ENCODE results near the gene ATP13A3.

ATP13A3 gene

DNA sequence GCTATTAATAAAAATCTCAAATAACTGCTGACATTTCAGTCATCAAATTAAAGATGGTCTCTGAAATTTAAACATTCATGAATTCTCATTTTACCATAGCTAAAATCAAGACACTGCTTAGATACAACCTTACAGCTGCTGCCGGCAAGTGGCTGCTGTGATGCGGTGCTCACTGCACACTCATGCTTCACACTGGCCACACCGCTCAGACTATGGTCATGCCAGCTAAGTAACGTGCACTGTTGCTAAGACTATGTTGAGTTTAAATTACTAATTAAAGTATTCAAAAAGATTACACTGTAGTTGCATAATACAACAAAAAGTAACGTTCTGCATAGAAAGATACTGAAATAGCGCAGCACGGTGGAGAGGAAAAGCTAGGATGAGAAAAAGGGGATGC is 12.1 kb downstream of the ATP13A3 start:
- TF ChIP-seq ISL1 (CRISPR knock-in tag; IDR thresholded peaks at IDR 0.05) (no peak), ZC3H10 (CRISPR knock-in tag; IDR thresholded peaks at IDR 0.05) (no peak), ZNF565 (CRISPR knock-in tag; conservative IDR thresholded peaks at IDR 0.05; ENCODE audit: low read depth) (no peak), ARNTL (CRISPR knock-in tag; IDR thresholded peaks at IDR 0.05; ENCODE audit: borderline replicate concordance, low read depth) (no peak), BACH2 (CRISPR knock-in tag; IDR thresholded peaks at IDR 0.05; ENCODE audit: borderline replicate concordance) (no peak), OSR1 (CRISPR knock-in tag; IDR thresholded peaks at IDR 0.05) (no peak), ESRRG (CRISPR knock-in tag; IDR thresholded peaks at IDR 0.05) (no peak), SNAI2 (CRISPR knock-in tag; IDR thresholded peaks at IDR 0.05) (no peak), PPARA (CRISPR knock-in tag; IDR thresholded peaks at IDR 0.05; ENCODE audit: borderline replicate concordance) (no peak), ZFP30 (CRISPR knock-in tag; IDR thresholded peaks at IDR 0.05) (no peak), TOX (CRISPR knock-in tag; IDR thresholded peaks at IDR 0.05; ENCODE audit: borderline replicate concordance) (no peak)
- TF ChIP-seq, protein P1, sequence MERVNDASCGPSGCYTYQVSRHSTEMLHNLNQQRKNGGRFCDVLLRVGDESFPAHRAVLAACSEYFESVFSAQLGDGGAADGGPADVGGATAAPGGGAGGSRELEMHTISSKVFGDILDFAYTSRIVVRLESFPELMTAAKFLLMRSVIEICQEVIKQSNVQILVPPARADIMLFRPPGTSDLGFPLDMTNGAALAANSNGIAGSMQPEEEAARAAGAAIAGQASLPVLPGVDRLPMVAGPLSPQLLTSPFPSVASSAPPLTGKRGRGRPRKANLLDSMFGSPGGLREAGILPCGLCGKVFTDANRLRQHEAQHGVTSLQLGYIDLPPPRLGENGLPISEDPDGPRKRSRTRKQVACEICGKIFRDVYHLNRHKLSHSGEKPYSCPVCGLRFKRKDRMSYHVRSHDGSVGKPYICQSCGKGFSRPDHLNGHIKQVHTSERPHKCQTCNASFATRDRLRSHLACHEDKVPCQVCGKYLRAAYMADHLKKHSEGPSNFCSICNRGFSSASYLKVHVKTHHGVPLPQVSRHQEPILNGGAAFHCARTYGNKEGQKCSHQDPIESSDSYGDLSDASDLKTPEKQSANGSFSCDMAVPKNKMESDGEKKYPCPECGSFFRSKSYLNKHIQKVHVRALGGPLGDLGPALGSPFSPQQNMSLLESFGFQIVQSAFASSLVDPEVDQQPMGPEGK (CRISPR knock-in tag; IDR thresholded peaks at IDR 0.05; ENCODE audit: borderline replicate concordance), result no peak
- TF ChIP-seq, protein P2, sequence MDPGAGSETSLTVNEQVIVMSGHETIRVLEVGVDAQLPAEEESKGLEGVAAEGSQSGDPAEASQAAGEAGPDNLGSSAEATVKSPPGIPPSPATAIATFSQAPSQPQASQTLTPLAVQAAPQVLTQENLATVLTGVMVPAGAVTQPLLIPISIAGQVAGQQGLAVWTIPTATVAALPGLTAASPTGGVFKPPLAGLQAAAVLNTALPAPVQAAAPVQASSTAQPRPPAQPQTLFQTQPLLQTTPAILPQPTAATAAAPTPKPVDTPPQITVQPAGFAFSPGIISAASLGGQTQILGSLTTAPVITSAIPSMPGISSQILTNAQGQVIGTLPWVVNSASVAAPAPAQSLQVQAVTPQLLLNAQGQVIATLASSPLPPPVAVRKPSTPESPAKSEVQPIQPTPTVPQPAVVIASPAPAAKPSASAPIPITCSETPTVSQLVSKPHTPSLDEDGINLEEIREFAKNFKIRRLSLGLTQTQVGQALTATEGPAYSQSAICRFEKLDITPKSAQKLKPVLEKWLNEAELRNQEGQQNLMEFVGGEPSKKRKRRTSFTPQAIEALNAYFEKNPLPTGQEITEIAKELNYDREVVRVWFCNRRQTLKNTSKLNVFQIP (CRISPR knock-in tag; IDR thresholded peaks at IDR 0.05; ENCODE audit: borderline replicate concordance, low read depth), result no peak
- TF ChIP-seq, protein P3, sequence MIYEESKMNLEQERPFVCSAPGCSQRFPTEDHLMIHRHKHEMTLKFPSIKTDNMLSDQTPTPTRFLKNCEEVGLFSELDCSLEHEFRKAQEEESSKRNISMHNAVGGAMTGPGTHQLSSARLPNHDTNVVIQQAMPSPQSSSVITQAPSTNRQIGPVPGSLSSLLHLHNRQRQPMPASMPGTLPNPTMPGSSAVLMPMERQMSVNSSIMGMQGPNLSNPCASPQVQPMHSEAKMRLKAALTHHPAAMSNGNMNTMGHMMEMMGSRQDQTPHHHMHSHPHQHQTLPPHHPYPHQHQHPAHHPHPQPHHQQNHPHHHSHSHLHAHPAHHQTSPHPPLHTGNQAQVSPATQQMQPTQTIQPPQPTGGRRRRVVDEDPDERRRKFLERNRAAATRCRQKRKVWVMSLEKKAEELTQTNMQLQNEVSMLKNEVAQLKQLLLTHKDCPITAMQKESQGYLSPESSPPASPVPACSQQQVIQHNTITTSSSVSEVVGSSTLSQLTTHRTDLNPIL (CRISPR knock-in tag; IDR thresholded peaks at IDR 0.05; ENCODE audit: low read depth), result no peak
- no peak for ATAC-seq

DNA sequence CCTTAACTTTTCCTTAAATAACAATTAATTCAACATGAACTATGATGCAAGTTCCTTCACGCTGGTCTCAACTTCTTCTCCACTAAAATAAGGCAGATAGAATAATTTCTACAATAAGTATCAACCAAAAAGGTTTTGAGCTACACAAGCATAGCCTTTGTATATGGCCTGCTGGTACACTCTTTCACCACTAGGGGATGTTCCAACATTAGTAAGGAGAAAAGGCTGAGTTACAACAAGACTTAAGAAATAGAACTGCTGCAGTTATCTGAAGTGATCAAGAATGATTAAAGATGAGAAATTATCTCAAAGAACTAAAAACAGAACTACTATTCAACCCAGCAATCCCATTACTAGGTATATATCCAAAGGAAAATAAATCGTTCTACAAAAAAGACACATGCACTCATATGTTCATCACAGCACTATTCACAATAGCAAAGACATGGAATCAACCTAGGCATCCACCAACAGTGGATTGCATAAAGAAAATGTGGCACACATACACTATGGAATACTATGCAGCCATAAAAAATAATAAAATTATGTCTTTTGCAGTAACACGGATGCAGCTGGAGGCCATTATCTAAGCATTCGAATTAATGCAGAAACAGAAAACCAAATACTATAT is 14.4 kb downstream of the ATP13A3 start:
- ATAC-seq, result peak; percentile 83
- no peak for TF ChIP-seq ZC3H10 (CRISPR knock-in tag; IDR thresholded peaks at IDR 0.05)
- no peak for TF ChIP-seq RARB (CRISPR knock-in tag; IDR thresholded peaks at IDR 0.05)

DNA sequence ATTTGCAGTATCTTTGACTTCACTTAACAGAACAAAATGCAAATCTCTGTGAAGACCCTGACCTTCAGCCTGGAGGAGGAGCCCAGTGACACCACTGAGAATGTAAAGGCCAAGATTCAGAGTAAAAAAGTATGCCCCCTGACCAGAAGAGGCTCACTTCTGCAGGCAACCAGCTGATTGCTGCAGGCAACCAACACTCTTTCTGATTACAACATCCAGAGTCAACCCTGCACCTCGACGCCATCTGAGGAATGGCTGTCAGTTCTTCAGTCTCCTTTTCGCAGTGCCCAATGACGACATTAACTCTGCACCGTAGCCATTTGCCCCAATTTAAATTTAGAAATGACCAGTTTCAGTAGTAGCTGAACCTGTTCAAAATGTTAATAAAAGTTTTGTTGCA is 14.9 kb downstream of the ATP13A3 start:
- ATAC-seq, result no peak
- TF ChIP-seq GLIS3 (CRISPR knock-in tag; IDR thresholded peaks at IDR 0.05) (no peak), ZFP30 (CRISPR knock-in tag; IDR thresholded peaks at IDR 0.05) (no peak), ISL1 (CRISPR knock-in tag; IDR thresholded peaks at IDR 0.05) (no peak), ESRRG (CRISPR knock-in tag; IDR thresholded peaks at IDR 0.05) (no peak)
- TF ChIP-seq, protein P1 (CRISPR knock-in tag; IDR thresholded peaks at IDR 0.05; ENCODE audit: borderline replicate concordance), result no peak

DNA sequence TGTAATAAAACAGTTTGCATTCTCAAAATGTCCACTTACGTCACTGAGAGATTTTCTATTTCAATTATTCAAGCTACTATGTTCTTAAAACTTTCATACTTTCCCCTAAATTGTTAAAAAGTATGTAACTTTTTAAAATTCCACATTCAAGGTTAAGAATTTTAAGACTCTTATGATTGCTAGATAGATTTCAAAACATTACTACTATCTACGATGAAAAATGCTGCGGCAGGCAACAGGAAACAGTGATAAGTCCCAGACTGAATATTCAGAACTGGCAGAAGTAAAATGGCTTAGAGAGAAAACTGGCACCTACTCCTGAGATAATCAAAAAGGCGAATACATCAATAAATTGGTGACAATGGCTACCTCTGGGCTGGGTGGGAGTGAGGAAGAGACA is 16.2 kb downstream of the ATP13A3 start:
- ATAC-seq, result no peak
- TF ChIP-seq BACH2 (CRISPR knock-in tag; IDR thresholded peaks at IDR 0.05; ENCODE audit: borderline replicate concordance) (no peak), ZFP3 (CRISPR knock-in tag; IDR thresholded peaks at IDR 0.05) (no peak), CSDC2 (CRISPR knock-in tag; IDR thresholded peaks at IDR 0.05) (no peak), TOX (CRISPR knock-in tag; IDR thresholded peaks at IDR 0.05; ENCODE audit: borderline replicate concordance) (no peak), ISL1 (CRISPR knock-in tag; IDR thresholded peaks at IDR 0.05) (no peak), ESRRG (CRISPR knock-in tag; IDR thresholded peaks at IDR 0.05) (no peak), SNAI2 (CRISPR knock-in tag; IDR thresholded peaks at IDR 0.05) (no peak), ZNF565 (CRISPR knock-in tag; conservative IDR thresholded peaks at IDR 0.05; ENCODE audit: low read depth) (no peak), PPARA (CRISPR knock-in tag; IDR thresholded peaks at IDR 0.05; ENCODE audit: borderline replicate concordance) (no peak), GLIS3 (CRISPR knock-in tag; IDR thresholded peaks at IDR 0.05) (no peak), ZFP30 (CRISPR knock-in tag; IDR thresholded peaks at IDR 0.05) (no peak), ZC3H10 (CRISPR knock-in tag; IDR thresholded peaks at IDR 0.05) (no peak), RARB (CRISPR knock-in tag; IDR thresholded peaks at IDR 0.05) (no peak), OSR1 (CRISPR knock-in tag; IDR thresholded peaks at IDR 0.05) (no peak), ARNTL (CRISPR knock-in tag; IDR thresholded peaks at IDR 0.05; ENCODE audit: borderline replicate concordance, low read depth) (no peak), TCF4 (CRISPR knock-in tag; IDR thresholded peaks at IDR 0.05; ENCODE audit: borderline replicate concordance) (no peak), ZNF70 (CRISPR knock-in tag; IDR thresholded peaks at IDR 0.05) (no peak)
- TF ChIP-seq, protein P2 (CRISPR knock-in tag; IDR thresholded peaks at IDR 0.05; ENCODE audit: borderline replicate concordance, low read depth), result no peak
- TF ChIP-seq, protein P4, sequence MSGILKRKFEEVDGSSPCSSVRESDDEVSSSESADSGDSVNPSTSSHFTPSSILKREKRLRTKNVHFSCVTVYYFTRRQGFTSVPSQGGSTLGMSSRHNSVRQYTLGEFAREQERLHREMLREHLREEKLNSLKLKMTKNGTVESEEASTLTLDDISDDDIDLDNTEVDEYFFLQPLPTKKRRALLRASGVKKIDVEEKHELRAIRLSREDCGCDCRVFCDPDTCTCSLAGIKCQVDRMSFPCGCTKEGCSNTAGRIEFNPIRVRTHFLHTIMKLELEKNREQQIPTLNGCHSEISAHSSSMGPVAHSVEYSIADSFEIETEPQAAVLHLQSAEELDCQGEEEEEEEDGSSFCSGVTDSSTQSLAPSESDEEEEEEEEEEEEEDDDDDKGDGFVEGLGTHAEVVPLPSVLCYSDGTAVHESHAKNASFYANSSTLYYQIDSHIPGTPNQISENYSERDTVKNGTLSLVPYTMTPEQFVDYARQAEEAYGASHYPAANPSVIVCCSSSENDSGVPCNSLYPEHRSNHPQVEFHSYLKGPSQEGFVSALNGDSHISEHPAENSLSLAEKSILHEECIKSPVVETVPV (CRISPR knock-in tag; IDR thresholded peaks at IDR 0.05), result no peak
- TF ChIP-seq, protein P1 (CRISPR knock-in tag; IDR thresholded peaks at IDR 0.05; ENCODE audit: borderline replicate concordance), result no peak
